Measurements from ENCODE around the gene TBC1D22A.

The TBC1D22A gene

DNA sequence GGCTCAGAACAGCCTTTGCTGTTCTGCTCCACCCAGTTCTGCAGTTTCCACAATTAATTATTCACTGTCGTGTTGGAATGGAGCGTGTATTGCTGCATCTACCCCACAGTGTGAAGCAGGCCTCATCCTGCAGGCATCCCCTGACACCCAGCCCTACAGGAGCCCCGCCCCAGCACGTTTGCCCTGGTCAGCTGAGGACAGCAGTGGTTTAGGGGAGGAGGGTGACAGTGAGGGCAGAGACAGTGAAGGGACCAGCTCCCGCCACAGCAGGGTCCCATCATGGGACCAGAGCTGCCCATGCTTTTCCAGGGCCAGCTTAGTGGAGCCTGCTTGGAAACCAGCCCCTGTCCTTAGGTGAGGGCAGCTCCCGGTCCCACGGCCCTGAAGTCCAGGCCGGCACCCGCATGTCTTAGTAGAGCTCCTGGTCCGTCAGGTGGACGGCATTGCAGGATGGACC lies 273.0 kb downstream of the TBC1D22A start:
- Histone ChIP-seq H3K36me3 (peaks cover 0 to 14% (median 12%) of the 10 kb centered on the region in 3 donors), H3K4me1 (no peaks in the 10 kb centered on the region), H3K27me3 (no peaks in the 10 kb centered on the region), H3K27ac (no peak overlapping the region), H3K4me3 (no peak overlapping the region), H3K9me3 (no peaks in the 10 kb centered on the region)
- DNase-seq: no peak
- intact Hi-C loops (cut with DNase I; ENCODE audit: low total_unique reads): no loop called here
- TF ChIP-seq CTCF (IDR thresholded peaks at IDR 0.05): no peak

GRCh38 chr22:47036352-47036751 lies 273.9 kb downstream of the TBC1D22A start:
- peaks cover 0 to 14% (median 12%) of the 10 kb centered on the region in 3 donors for H3K36me3 ChIP-seq
- no peak for DNase-seq
- TF ChIP-seq CTCF (IDR thresholded peaks at IDR 0.05): no peak
- H3K9me3 ChIP-seq: no peaks in the 10 kb centered on the region
- no peak overlapping the region for H3K4me3 ChIP-seq
- intact Hi-C loops (cut with DNase I; ENCODE audit: low total_unique reads): no loop called here
- no peaks in the 10 kb centered on the region for H3K4me1 ChIP-seq
- no peaks in the 10 kb centered on the region for H3K27me3 ChIP-seq
- no peak overlapping the region for H3K27ac ChIP-seq

- Histone ChIP-seq H3K27me3 (no peaks in the 10 kb centered on the region), H3K9me3 (no peaks in the 10 kb centered on the region), H3K4me3 (no peak overlapping the region), H3K4me1 (no peaks in the 10 kb centered on the region), H3K27ac (no peak overlapping the region), H3K36me3 (peaks cover 0 to 14% (median 12%) of the 10 kb centered on the region in 3 donors)
- intact Hi-C loops (cut with DNase I; ENCODE audit: low total_unique reads): no loop called here
- no peak for DNase-seq
- no peak for TF ChIP-seq CTCF (IDR thresholded peaks at IDR 0.05)
These were observed 274.6 kb downstream of the TBC1D22A start for GRCh38 chr22:47036936-47037485.

- H3K9me3 ChIP-seq: no peaks in the 10 kb centered on the region
- TF ChIP-seq CTCF (IDR thresholded peaks at IDR 0.05): no peak
- intact Hi-C loops (cut with DNase I; ENCODE audit: low total_unique reads): no loop called here
- H3K4me3 ChIP-seq: no peak overlapping the region
- no peaks in the 10 kb centered on the region for H3K4me1 ChIP-seq
- H3K27me3 ChIP-seq: no peaks in the 10 kb centered on the region
- peaks cover 0 to 14% (median 12%) of the 10 kb centered on the region in 3 donors for H3K36me3 ChIP-seq
- DNase-seq: no peak
- H3K27ac ChIP-seq: no peak overlapping the region
These were observed 275.9 kb downstream of the TBC1D22A start for GRCh38 chr22:47038206-47038835.

DNA sequence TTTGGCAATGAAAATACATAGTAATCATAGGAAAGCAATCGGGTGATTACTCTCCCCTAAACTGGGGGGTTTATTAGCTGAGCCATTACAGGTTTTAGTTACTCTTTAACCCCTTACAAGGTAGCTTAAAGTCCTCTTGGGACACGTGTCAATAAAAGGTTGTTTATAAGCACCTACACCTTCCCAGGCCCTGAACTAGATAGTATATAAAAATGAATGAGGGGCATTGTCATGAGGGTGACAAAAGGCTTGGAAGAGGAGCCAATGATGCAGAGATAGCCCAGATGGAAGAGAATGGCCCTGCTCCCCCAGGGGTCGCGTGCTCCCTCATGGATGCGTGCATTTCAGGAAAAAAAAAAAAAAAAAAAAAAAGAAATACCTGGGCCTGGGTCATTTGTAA lies 276.9 kb downstream of the TBC1D22A start:
- intact Hi-C loops (cut with DNase I; ENCODE audit: low total_unique reads): no loop called here
- no peak for DNase-seq
- Histone ChIP-seq H3K36me3 (peaks cover 0 to 14% (median 12%) of the 10 kb centered on the region in 3 donors), H3K4me1 (no peaks in the 10 kb centered on the region), H3K4me3 (no peak overlapping the region), H3K27ac (no peak overlapping the region), H3K27me3 (no peaks in the 10 kb centered on the region), H3K9me3 (no peaks in the 10 kb centered on the region)
- no peak for TF ChIP-seq CTCF (IDR thresholded peaks at IDR 0.05)
